NCI-H1694 treated with DMSO at 0.1 percent for 48 hours (cell line): ENCODE measurements around the gene A4GNT.
A peak's percentile ranks its signal among the peaks of the same experiment; 100 is the strongest.
"Not testable (repeated sequence)": the region's sequence is repeated elsewhere in the genome, so short reads cannot be mapped to it uniquely, and the experiment has no call there.

ENCODE experiments used
- DNase-seq: peaks from one replicate; lab custom pipeline; 2025; lab: John Stamatoyannopoulos, UW

The A4GNT gene

DNA sequence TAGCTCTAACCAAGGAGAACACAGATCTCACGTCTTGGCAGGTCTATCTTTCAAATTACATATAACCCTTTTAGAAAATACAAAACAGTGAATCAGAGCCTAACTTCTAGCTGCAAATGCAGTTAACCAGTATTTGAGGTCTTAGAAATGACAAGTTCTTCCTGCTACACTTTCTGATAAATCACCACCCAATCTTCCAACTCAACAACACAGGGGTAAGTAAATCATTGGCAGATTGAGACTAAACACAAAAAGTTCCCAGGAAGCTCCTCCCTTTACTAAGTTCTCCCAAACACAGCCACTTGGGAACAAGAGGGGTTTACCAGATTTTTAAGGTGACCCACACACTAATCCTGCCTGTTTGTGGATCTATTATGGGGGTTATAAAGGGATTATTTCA is at the start of gene A4GNT:
TSS of gene A4GNT (minus strand) at position 152 of the 400 bp plus-strand sequence. CDS start 1,134 bp downstream, outside the sequence.
- no peak for DNase-seq

DNA sequence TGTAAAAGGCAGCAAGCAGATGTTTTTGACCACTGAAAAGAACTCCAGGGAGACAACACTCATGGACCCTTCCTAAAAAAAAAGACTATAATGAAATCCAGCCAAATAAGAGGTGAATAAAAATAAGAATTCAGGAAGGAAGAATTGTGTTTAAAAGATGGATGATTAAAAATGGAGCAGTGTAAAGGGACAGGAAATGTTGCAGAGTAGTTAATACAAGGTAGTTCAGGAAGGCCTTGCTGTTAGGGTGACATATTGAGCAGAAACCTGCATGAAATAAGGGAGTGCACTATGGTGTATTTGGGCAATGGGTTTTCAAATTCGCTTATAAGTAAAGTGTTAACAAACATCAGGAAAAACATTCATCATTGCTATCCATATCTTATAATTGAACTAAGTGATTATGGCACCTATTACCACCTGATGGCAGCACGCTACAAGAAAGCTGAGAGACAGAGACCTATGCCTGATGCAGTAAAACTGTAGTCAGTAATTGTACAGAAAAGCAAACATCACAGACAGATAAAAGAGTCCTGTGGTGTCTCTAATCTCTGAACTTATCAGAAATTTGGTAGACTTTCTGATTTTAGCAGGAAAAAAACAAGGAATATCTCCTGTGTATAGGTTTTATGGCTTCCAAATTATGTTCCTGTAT is 48.3 kb upstream of the A4GNT start:
- DNase-seq = peak; percentile 73

DNA sequence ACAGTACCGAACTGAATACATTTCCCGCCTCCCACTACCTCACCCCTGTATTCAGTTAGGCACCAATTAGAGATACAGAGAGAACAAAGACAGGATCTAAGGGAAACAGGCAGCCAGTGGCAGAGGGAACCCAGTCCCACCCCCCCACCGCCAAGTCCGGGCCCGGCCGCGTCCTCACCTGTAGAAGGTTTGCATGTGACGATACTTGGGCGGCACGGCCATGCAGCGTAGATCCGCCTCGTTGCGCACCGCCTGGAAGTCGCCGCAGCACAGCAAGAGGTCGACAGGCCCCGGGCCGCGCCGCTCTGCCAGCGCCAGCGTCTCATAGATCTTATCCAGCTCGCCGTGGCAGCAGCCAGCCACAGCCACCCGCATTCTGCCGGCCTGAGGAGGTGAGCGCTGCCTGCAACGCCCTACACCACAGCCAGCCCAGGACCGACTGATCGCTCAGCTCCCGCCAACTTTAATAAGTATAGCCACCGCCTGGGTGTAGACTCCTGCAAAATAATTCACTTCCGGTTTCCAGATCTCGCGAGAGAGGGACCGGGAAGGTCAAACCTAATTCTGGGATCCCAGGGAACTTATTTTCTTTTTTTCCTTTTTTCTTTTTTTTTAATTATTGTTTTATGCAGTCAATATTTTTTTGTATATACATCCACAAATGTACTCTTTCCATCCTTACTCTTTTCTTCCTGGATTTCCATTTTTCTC is 42.4 kb upstream of the A4GNT start, which contains the start of gene DBR1:
TSS of gene DBR1 (minus strand) at position 501 of the 711 bp plus-strand sequence. CDS start at position 375, 126 bp downstream.
- DNase-seq = peak; percentile 82

DNA sequence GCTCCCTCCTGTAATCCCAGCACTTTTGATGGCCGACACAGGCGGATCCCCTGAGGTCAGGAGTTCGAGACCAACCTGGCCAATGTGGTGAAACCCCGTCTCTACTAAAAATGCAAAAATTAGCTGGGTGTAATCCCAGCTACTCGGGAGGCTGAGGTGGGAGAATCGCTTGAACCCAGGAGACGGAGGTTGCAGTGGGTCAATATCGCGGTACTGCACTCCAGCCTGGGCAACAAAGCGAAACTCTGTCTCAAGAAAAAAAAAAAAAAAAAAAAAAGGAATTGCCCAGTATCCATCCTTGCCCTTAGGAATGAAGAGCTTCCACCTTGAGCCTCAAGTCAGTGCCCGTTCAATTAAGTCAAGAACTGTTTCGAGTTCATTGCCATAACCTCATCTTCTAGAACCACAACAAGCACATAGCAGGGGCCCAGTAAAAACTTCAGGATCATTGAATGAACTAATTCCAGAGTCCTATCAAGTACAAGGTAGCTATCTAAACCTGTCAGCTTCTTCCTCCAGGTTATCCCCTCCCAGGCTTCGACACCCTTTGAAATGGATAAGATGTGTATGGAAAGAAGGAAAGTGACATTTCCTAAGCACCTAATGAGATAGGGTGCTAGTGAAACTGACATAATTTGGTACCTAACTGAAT is 41.7 kb upstream of the A4GNT start:
- no peak for DNase-seq

DNA sequence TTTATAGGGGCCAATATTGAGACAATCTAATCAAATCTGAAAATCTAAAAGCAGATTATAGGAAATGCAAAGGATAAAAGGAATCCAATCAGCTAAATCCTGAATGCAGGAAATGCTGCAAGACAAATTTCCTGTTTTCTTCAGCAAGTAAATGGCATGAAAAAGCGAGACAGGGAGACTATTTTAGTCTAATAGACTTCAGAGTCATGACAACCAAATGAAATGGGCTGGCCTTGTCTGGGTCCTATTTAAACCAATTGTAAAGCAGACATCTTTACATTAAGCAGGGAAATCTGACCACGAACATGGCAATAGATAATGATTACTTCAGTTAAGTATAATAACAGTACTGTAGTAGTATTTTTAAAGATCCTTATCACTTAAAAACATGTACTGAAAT is 40.4 kb upstream of the A4GNT start:
- no peak for DNase-seq

DNA sequence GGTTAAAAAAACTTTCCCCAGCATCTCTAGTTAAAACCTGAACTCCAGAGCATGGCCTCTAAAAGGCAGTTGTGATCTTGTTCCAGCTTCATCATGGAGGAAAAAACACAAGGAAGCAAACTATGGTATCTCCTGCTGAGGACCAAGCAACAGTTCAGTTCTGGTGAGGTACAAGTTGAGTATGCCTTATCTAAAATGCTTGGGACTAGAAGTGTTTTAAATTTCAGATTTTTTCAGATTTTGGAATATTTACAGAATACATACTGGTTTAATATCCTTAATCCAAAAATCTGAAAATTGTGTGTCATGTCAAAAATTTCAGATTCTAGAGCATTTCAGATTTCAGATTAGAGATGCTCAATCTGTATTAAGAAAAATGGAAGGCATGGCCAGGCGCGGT is 32.9 kb upstream of the A4GNT start:
- DNase-seq = no peak

DNA sequence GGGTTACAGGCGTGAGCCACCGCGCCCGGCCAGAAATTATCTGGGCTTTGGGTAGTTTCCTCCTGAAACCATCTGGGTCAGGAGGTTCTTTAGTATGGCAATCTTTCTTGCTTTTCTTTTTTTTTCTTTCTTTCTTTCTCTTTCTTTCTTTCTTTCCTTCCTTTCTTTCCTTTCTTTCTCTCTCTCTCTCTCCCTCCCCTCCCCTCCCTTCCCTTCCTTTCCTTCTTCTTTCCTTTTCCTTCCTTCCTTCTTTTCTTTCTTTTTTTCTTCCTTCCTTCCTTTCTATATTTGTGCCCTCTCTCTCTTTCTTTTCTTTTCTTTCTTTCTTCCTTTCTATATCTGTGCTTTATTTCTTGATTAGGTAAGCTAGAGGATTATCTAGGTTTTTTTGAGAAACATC is 25.6 kb upstream of the A4GNT start:
- DNase-seq = no peak

DNA sequence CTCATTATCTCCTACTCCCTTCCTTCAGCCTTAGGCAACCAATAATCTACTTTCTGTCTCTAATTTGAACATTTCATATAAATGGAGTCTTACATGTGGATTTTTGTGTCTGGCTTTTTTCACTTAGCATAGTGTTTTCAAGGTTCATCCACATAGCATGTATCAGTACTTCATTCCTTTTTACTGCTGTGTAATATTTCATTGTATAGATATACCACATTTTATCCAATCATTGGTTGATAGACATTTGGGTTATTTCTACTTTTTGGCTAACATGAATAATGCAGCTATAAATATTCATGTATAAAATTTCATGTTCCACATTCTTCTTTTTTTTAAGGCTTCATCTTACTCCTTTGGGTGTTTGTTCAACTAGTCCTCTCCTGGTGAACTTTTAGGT is 22.3 kb upstream of the A4GNT start:
- no peak for DNase-seq

DNA sequence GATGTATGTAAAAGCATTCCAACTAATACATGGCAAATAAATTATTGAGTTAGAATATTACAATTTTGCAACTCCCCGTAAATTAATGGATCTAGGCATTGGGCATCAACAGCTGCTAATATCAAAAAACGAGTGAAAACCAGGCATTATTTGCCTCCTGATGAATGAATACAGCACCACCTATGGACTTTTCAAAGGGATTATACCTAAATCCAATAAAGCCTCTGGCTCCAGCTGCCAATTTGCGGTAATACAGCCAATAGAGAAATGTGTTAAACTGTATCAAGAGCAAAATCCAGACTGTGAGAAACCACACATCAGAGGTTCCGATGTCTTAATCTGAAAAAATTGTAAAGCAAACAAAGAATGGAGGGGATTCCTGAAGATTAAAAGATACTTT is 16.3 kb upstream of the A4GNT start:
- no peak for DNase-seq

DNA sequence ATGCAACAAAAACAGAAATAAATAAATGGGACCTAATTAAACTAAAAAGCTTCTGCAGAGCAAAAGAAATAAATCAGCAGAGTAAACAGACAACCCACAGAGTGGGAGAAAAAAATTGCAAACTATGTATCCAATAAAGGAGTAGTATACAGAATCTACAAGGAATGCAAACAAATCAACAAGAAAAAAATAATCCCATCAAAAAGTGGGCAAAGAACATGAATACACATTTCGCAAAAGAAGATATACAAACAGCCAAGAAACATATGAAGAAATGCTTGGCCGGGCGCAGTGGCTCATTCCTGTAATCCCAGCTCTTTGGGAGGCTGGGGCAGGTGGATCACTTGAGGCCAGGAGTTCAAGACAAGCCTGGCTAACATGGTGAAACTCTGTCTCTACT is 10.0 kb upstream of the A4GNT start:
- DNase-seq = not testable (repeated sequence)

DNA sequence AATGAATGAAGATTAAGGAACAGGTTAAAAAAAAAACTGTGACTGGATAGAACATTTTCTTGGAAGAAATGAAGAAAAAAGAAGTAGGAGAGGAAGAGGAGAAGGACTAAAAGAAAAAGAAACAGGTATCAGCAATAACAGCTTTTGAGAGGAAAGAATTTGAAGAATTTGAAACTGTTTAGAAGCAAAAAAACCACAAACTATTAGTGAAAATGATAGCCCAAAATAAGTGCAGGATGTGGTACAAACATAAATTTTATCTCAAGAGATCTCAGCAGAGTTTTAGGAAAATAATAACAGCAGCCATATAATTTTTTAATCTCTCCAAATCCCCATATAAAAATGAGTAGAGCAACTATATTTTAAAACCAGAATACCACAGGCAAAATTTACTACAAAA is 8.8 kb upstream of the A4GNT start:
- DNase-seq = no peak

DNA sequence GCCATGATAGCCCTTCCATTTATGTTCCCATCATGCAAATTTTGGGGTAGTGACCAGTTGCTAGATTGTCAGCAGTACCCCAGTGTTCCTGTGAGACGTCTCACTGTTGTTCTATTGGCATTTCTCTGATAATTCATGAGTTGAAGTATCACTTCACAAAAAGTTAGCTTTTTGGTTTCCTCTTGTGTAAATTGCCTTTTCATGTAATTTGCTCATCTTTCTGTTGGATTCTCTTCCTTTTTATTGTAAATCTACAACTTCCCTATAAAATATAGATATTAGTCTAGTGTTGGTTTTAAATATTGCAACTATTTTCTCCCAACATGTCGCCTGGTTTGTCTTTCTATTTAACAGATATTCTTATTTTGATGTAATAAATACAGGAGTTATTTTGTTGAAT is 7.5 kb upstream of the A4GNT start:
- DNase-seq = no peak

DNA sequence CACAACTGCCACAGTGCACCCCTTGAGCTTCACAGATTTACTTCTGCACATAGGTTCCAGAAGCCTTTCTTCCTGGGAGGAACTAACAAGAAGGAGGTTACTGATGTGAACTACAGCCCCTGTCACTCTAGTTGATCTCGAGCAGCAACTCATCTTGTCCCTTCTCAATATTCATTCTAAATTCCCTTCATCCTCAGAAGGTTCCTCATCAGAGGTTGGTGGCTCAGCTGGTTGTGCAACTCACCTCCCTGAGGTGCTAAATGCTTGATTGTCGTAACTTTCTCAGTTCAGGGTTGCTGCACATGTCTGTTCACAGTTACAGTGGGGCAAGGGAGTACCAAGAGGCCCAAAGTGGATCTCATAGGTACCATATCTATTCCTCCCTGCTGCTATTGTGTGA is 5.7 kb upstream of the A4GNT start:
- no peak for DNase-seq

DNA sequence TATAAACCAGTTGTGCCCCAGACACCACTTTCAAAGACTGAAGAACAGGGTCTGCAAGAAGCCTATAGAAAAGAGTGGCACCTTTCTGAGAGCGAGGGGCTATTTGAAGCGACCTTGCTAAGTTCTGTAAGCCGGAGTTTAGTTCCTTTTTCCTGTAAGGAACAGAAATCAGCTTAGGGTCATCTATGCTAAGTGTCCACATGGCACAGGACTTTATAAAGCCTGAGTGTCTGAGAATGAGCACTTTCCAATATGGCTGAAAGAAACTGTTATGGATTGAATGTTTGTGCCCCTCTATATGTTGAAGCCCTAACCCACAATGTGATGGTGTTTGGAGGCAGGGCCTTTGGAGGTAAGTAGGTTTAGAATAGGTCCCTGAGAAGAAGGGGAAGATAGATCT is 4.0 kb upstream of the A4GNT start:
- no peak for DNase-seq

DNA sequence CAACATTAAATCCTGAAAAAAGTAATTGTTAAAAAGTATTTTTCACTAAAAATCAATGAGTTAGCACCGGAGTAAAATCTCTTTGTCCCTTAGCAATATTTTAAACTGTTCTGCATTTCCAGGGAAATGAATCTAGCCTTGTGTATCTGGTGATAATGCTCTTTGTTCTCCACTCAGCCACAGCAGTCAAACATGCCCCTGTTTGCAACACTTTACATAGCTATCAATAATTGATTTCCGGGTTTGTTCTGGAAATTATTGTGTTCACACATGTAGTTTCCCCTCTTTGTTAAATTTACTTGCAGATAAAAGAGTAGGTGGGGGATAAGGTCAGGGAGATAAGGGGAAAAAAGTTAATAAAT is 3.6 kb upstream of the A4GNT start:
- DNase-seq = no peak

DNA sequence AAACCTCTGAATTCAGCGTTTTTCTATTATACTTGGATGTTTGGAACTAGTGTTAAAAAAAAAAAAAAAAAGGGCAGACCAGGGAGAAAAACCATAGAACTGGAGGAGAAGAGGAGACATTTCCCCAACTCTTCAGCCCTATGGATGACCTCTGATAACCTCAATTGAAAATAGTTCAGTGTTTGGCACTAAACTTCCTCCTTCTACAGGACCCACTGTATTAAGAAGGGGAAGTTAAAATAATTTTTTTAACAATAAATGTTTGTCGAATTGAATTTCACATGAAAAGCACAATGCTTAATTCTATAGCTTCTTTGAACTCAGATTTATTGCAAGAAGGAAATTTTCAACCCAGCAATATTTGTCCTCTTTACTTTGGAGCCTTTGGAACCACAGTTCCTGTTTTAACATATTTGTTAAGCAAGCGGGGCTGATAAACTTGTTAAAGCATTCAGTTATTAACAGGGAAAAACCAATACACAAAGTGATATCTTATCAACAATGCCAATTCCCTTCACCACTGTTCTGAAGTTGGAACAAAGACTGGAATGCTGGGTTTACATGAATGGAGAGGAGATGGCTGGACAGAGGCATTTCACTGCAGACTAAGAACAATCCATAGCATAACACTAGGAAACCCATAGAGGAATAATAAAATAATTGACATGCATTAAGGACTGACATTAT is 3.1 kb upstream of the A4GNT start:
- no peak for DNase-seq

DNA sequence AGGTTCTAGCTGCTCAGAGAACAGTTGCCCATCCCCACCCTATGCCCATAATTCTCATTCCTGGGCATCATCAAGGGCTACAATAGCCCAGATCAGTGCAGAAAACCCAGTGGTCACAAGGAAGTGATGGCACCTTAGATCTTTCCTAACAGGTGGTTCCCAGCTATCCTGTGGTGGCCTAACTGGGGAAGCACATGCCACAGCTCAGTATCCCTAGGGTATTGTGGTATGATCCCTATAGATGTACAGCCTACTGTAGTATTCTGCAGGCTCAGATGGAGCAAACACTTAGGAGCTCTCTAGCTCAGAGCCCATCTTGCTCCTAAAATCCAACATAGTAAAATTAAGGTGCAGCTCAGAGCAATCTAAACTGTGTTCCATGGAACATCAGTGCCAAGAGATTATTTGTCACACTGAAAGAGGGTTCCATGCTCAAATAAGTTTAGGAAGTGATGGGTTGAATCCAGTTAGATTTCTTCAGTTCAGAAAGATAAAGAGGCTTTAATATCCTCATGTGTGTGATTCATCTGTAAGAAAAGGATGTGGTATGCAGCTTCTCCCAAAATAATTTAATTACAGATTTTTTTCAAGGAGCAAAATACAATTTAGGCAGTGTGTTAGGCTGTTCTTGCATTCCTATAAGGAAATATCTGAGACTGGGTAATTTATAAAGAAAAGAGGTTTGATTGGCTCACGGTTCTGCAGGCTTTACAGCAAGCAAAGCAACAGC is 4.4 kb downstream of the A4GNT start:
- DNase-seq = no peak

DNA sequence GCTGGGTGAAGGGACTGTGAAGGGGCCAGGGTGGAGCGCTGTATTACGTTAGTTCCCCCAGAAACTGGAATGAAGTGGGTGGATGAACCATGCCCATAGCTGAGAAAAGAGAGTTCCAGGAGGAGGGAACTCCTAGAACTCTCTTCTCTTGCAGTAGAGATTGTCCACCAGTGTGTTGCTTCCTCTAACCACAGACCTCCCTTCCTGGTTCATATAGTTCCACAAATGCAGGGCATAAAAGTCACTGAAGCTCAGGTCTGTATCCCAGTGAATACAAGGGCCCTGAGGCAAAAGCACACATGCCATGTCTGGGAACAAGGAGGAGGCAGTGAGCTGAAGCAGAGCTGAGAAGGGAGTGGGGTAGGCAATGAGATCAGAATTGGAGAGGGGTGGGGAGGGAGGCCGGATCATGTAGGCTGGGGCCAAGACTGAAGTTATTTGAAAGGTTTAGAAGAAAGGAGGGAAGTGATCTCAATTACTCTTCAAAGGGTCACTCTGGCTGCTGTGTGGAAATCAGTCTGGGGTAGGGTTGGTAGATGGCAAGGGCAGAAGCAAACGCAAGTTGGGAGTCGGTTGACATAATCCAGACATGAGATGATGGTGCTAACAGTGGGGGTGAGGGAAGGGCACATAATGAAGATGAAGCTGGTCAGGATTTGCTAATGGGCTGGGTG is 6.5 kb downstream of the A4GNT start:
- DNase-seq = no peak

DNA sequence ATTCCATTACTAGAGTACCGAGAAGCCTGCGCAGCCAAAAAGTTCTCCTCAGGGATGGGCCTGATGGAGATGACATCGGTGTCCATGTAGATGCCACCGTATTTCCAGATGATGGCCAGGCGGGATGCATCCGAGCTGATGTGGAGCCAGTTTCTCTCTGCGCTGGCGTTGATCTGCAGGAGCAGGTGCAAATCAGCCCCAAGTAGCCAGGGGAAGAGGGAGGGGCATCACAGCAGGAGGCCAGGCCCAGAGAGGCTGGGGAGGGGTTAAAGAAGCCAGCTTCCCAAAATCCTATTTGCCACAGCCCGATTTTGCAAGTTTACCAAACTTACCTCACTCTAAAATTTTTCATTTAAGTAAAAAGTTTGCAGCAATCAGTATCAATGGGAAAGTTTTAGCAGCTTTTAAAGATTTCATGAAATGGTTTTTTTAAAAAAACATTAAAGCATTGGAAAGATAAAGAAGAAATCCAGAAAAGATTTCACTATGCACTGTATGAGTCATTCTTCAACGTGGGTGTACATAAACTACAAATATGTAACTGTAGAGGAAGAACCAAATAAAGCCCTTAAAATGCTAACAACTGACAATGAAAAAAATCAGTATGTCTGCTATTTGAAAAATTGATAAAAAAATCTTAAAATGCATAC is 7.4 kb downstream of the A4GNT start:
- no peak for DNase-seq

DNA sequence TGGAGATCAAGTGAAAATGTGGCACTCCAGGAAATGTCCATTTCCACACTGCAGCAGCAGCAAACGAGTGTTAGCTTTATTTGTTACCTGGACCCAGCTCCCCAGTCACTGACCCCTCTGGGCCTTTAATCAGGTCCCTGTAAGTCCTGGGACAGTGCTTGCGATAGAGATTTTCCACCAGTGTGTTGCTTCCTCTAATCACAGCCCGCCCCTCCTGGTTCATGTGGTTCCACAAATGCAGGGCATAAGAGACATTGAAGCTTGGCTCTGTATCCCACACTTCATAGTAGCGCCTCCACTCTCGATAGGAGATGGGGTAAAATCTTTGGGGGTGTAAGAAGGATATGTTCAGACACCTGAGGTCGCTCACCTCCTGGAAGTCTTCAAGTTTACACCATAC is 8.0 kb downstream of the A4GNT start:
- no peak for DNase-seq

DNA sequence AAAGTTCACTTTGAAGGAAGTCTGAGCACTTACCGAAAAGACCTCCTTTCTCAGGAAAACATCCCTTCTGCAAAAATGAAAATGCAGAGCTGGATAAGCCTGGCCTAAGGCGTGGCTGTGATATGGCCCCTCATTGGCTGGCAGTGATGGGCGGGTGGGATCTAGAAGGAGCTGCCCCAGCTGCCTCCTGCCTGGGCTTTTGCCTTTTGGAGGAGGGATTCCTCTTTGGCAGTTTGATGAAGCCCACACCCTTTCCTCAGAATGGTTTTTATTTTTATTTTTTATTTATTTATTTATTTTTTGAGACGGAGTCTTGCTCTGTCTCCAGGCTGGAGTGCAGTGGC is 12.8 kb downstream of the A4GNT start:
- no peak for DNase-seq
